Measurements from ENCODE around the gene GSN. TPM values are rescaled to one million over a fixed set of nuclear protein-coding genes. Genes with fewer than 3 reads are reported as not detected.
A peak's percentile ranks its signal among the peaks of the same experiment; 100 is the strongest.

The GSN gene
- total and polyA plus RNA-seq, 2 of the 13 experiments (the other 11 are each of a cell fraction or from before 2014, with no cell fraction given), result 294 to 307 TPM

GRCh38 chr9:121298016-121298538 lies 30.1 kb downstream of the GSN start (continued):
- TF ChIP-seq KIAA2018 (CRISPR knock-in tag; IDR thresholded peaks at IDR 0.05; ENCODE audit: borderline replicate concordance), result no peak
- peak; percentile 57 for TF ChIP-seq HDAC2 (CRISPR knock-in tag; IDR thresholded peaks at IDR 0.05)
- no peak for TF ChIP-seq HHEX (CRISPR knock-in tag; IDR thresholded peaks at IDR 0.05)
- TF ChIP-seq ZNF574 (CRISPR knock-in tag; IDR thresholded peaks at IDR 0.05), result no peak
- no peak for TF ChIP-seq ATAD3A (CRISPR knock-in tag; IDR thresholded peaks at IDR 0.05)
- TF ChIP-seq HMGXB3 (CRISPR knock-in tag; IDR thresholded peaks at IDR 0.05; ENCODE audit: borderline replicate concordance), result no peak
- TF ChIP-seq TGIF2 (CRISPR knock-in tag; IDR thresholded peaks at IDR 0.05), result no peak
- no peak for TF ChIP-seq ZBTB38 (CRISPR knock-in tag; IDR thresholded peaks at IDR 0.05)
- no peak for TF ChIP-seq HNF1A (IDR thresholded peaks at IDR 0.05; ENCODE audit: low read depth)
- no peak; the same call in 1 of the 2 replicates for TF ChIP-seq HNF1A (CRISPR knock-in tag; IDR thresholded peaks at IDR 0.05; ENCODE audit: borderline replicate concordance)

All from HepG2 (cell line).